ENCODE data around the gene KRTAP10-1.

KRTAP10-1 gene

GRCh38 chr21:44500111-44500510, 39.9 kb downstream of the KRTAP10-1 start:
- DNase-seq, result no peak

- no peak for DNase-seq
Measured at GRCh38 chr21:44499631-44500030, 40.4 kb downstream of the KRTAP10-1 start.

- no peak for DNase-seq
Measured at GRCh38 chr21:44499211-44499560, 40.8 kb downstream of the KRTAP10-1 start.

- no peak for DNase-seq
Measured at GRCh38 chr21:44498280-44499210, 41.5 kb downstream of the KRTAP10-1 start.

GRCh38 chr21:44497703-44498126, 42.3 kb downstream of the KRTAP10-1 start:
- DNase-seq, result peak; percentile 65

GRCh38 chr21:44496564-44497550, 43.1 kb downstream of the KRTAP10-1 start:
- DNase-seq, result peak; percentile 76

- DNase-seq, result no peak
Measured at GRCh38 chr21:44495611-44496563, 44.1 kb downstream of the KRTAP10-1 start.

- DNase-seq, result no peak
Measured at GRCh38 chr21:44494956-44495355, 45.0 kb downstream of the KRTAP10-1 start.

GRCh38 chr21:44494418-44494817, 45.6 kb downstream of the KRTAP10-1 start:
- no peak for DNase-seq

- DNase-seq, result no peak
Measured at GRCh38 chr21:44492567-44493385, 47.2 kb downstream of the KRTAP10-1 start.

- no peak for DNase-seq
Measured at GRCh38 chr21:44490816-44491215, 49.2 kb downstream of the KRTAP10-1 start.

- DNase-seq, result no peak
Measured at GRCh38 chr21:44490405-44490804, 49.6 kb downstream of the KRTAP10-1 start.

GRCh38 chr21:44489962-44490361, 50.0 kb downstream of the KRTAP10-1 start:
- no peak for DNase-seq
